MM.1S (cell line): ENCODE measurements around the gene PDHA2.

ENCODE experiments used
- DNase-seq: peaks from one replicate; pipeline ENCODE4 v3.0.0-alpha.2; 2015
- H2AFZ ChIP-seq: fragments of 300-600 bp; sonication (generic); 2 replicates; pipeline ENCODE4 v1.6.0; 2016; ENCODE audit warnings: antibody characterized with exemption, low read length
- H3F3A ChIP-seq: fragments of 300-600 bp; sonication (generic); 2 replicates; pipeline ENCODE4 v1.6.1; 2016; ENCODE audit warnings: mild to moderate bottlenecking, antibody characterized with exemption, low read length, moderate library complexity, mixed read lengths; ENCODE audit not compliant: insufficient read depth
- H3K27ac ChIP-seq: fragments of 300-600 bp; sonication (generic); 2 replicates; pipeline ENCODE4 v1.5.1; 2016; ENCODE audit warnings: mild to moderate bottlenecking, low read length
- H3K27me3 ChIP-seq: fragments of 300-600 bp; sonication (generic); replicated peaks from 2 replicates; pipeline ENCODE4 v1.6.0; 2016; ENCODE audit warnings: low read length; ENCODE audit not compliant: insufficient read depth
- H3K36me3 ChIP-seq: fragments of 300-600 bp; sonication (generic); replicated peaks from 2 replicates; pipeline ENCODE4 v1.6.1; 2016; ENCODE audit warnings: mild to moderate bottlenecking, low read length, mixed read lengths; ENCODE audit not compliant: insufficient read depth
- H3K4me1 ChIP-seq: fragments of 300-600 bp; sonication (generic); 2 replicates; pipeline ENCODE4 v1.6.1; 2016; ENCODE audit warnings: low read length, mixed read lengths
- H3K4me2 ChIP-seq: fragments of 300-600 bp; sonication (generic); 2 replicates; pipeline ENCODE4 v1.6.0; 2016; ENCODE audit warnings: low read depth, low read length
- H3K4me3 ChIP-seq: fragments of 300-600 bp; sonication (generic); 2 replicates; pipeline ENCODE4 v1.5.1; 2016; ENCODE audit warnings: low read length, mixed read lengths
- H3K79me2 ChIP-seq: fragments of 300-600 bp; sonication (generic); 2 replicates; pipeline ENCODE4 v1.6.1; 2016; ENCODE audit warnings: mixed run types, low read length, mixed read lengths
- H3K9ac ChIP-seq: fragments of 300-600 bp; sonication (generic); 2 replicates; pipeline ENCODE4 v1.6.1; 2016; ENCODE audit warnings: low read length, mixed read lengths
- H3K9me2 ChIP-seq: fragments of 300-600 bp; sonication (generic); replicated peaks from 2 replicates; pipeline ENCODE4 v1.6.1; 2016; ENCODE audit warnings: mild to moderate bottlenecking, low read length, mixed read lengths; ENCODE audit not compliant: insufficient read depth
- H3K9me3 ChIP-seq: fragments of 300-600 bp; sonication (generic); replicated peaks from 2 replicates; pipeline ENCODE4 v1.6.1; 2016; ENCODE audit warnings: mild to moderate bottlenecking, low read length, mixed read lengths; ENCODE audit not compliant: insufficient read depth
- H4K20me1 ChIP-seq: fragments of 300-600 bp; sonication (generic); 2 replicates; pipeline ENCODE4 v1.6.1; 2016; ENCODE audit warnings: mild to moderate bottlenecking, low read length, moderate library complexity, mixed read lengths; ENCODE audit not compliant: insufficient read depth
- CTCF ChIP-seq: fragments of 300-600 bp; sonication (generic); IDR thresholded peaks from 2 replicates; pipeline ENCODE4 v1.5.1; 2016; ENCODE audit warnings: antibody characterized with exemption, low read length, mixed read lengths
- EZH2 ChIP-seq: fragments of 300-600 bp; sonication (generic); optimal IDR thresholded peaks from 2 replicates; pipeline ENCODE3; 2017; ENCODE audit warnings: low read depth, mild to moderate bottlenecking, antibody characterized with exemption, low read length, mixed read lengths
- EZH2phosphoT487 ChIP-seq: fragments of 300-600 bp; sonication (generic); IDR thresholded peaks from 2 replicates; pipeline ENCODE4 v1.6.1; 2018; ENCODE audit warnings: antibody characterized with exemption, low read length

PDHA2 gene

DNA sequence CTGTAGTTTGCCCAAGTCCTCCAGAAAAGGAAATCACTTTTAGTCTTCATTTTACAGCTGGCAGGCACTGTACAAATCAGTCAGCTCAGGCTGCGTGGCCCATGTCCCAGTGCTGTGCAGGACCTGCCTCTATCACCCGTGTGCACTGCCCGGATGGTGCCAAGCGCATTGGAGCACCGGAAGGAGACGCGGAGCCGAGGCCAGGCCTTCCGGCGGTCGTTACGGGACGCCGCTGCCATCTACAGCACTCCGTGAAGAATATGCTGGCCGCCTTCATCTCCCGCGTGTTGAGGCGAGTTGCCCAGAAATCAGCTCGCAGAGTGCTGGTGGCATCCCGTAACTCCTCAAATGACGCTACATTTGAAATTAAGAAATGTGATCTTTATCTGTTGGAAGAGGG, at the start of gene PDHA2:
TSS of gene PDHA2 (plus strand) at position 203 of the 400 bp plus-strand sequence. CDS start at position 261, 58 bp downstream.
- H3K79me2 ChIP-seq, result no peaks in the 10 kb centered on the region
- H4K20me1 ChIP-seq, result no peaks in the 10 kb centered on the region
- H3K9me2 ChIP-seq, result no peaks in the 10 kb centered on the region
- H3K4me1 ChIP-seq, result no peaks in the 10 kb centered on the region
- no peak within 1 kb of the TSS for H3K27ac ChIP-seq
- H2AFZ ChIP-seq, result no peak within 1 kb of the TSS
- no peaks in the 10 kb centered on the region for H3F3A ChIP-seq
- H3K4me2 ChIP-seq, result no peak within 1 kb of the TSS
- no peak for DNase-seq
- TF ChIP-seq EZH2, result no peak
- no peak for TF ChIP-seq CTCF
- no peak for TF ChIP-seq EZH2phosphoT487
- H3K9ac ChIP-seq, result no peak within 1 kb of the TSS
- no peaks in the 10 kb centered on the region for H3K36me3 ChIP-seq
- H3K27me3 ChIP-seq, result no peaks in the 10 kb centered on the region
- H3K4me3 ChIP-seq, result no peak within 1 kb of the TSS
- H3K9me3 ChIP-seq, result no peaks in the 10 kb centered on the region

DNA sequence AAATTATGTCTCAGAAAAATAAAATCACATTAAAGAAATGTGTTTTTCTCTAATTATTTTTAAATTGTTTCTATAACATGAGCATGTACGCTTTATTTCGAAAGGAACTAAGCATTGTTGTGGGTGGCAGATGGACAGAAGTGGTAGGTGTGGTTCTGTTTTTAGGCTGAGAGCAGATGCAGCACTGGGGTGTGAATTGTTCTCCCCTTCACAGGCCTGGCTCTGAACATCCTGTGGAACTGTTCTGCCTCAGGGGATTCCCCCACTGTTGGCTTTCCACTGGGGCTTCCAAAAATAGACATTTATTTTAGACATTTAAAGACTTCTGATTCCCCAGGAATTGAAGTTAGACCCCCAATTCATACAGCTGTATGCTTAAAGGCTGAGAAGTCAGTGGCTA, 41.9 kb upstream of the PDHA2 start:
- H3F3A ChIP-seq, result no peaks in the 10 kb centered on the region
- no peak overlapping the region for H3K9ac ChIP-seq
- TF ChIP-seq EZH2 (no peak), EZH2phosphoT487 (no peak), CTCF (no peak)
- H3K9me2 ChIP-seq, result no peaks in the 10 kb centered on the region
- no peaks in the 10 kb centered on the region for H3K79me2 ChIP-seq
- no peaks in the 10 kb centered on the region for H3K27me3 ChIP-seq
- H3K4me3 ChIP-seq, result no peak overlapping the region
- no peaks in the 10 kb centered on the region for H3K4me1 ChIP-seq
- H3K36me3 ChIP-seq, result no peaks in the 10 kb centered on the region
- DNase-seq, result no peak
- H3K9me3 ChIP-seq, result no peaks in the 10 kb centered on the region
- H3K4me2 ChIP-seq, result no peak overlapping the region
- H2AFZ ChIP-seq, result no peak overlapping the region
- H4K20me1 ChIP-seq, result no peaks in the 10 kb centered on the region
- H3K27ac ChIP-seq, result no peak overlapping the region

- TF ChIP-seq EZH2 (no peak), CTCF (no peak), EZH2phosphoT487 (no peak)
- H2AFZ ChIP-seq, result no peak overlapping the region
- no peaks in the 10 kb centered on the region for H3K27me3 ChIP-seq
- H4K20me1 ChIP-seq, result no peaks in the 10 kb centered on the region
- H3K4me2 ChIP-seq, result no peak overlapping the region
- H3F3A ChIP-seq, result no peaks in the 10 kb centered on the region
- no peak overlapping the region for H3K27ac ChIP-seq
- no peaks in the 10 kb centered on the region for H3K9me2 ChIP-seq
- H3K36me3 ChIP-seq, result no peaks in the 10 kb centered on the region
- H3K79me2 ChIP-seq, result no peaks in the 10 kb centered on the region
- H3K4me3 ChIP-seq, result no peak overlapping the region
- H3K4me1 ChIP-seq, result no peaks in the 10 kb centered on the region
- no peak for DNase-seq
- no peaks in the 10 kb centered on the region for H3K9me3 ChIP-seq
- no peak overlapping the region for H3K9ac ChIP-seq
Observed at GRCh38 chr4:95798727-95799126, 41.2 kb upstream of the PDHA2 start.

DNA sequence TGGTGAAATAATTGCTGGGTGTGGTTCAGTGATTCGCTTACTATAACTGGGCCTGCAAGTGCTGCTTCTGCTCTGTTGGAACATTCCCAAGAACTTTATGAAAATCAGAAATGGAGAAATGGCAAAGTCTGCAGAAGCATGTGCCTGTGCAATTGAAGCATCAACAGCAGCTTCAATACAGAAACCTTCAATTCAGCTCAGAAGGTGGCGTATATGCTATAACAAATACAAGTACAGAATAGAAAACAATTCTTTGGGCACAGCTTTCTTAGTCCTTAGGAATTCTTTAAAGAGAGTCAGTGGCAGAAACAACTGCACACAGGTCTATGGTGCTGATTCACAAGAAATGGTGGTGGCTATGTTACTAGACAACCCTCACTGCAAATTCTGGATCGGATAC, 18.0 kb upstream of the PDHA2 start:
- Histone ChIP-seq H3F3A (no peaks in the 10 kb centered on the region), H3K27me3 (no peaks in the 10 kb centered on the region), H3K9me3 (no peaks in the 10 kb centered on the region), H3K27ac (no peak overlapping the region), H3K9me2 (no peaks in the 10 kb centered on the region), H4K20me1 (no peaks in the 10 kb centered on the region), H3K36me3 (no peaks in the 10 kb centered on the region), H3K4me2 (no peak overlapping the region), H3K79me2 (no peaks in the 10 kb centered on the region), H2AFZ (no peak overlapping the region), H3K4me3 (no peak overlapping the region), H3K4me1 (no peaks in the 10 kb centered on the region), H3K9ac (no peak overlapping the region)
- no peak for DNase-seq
- TF ChIP-seq CTCF (no peak), EZH2 (no peak), EZH2phosphoT487 (no peak)
